Lower leg skin (tissue), 4 donors: ENCODE results near the gene SERPINA6. TPM values are rescaled to one million over a fixed set of nuclear protein-coding genes. Genes with fewer than 3 reads are reported as not detected.

Source experiments
- DNase-seq, 2 donors: peaks; one replicate each; pipeline ENCODE4 v3.0.0-alpha.2; 2019; ENCODE audit warnings: low spot score in 2 of 2
- H3K4me3 ChIP-seq: fragments of 200-600 bp; sonication (generic); 2 replicates; pipeline ENCODE4 v1.5.1; 2017; ENCODE audit warnings: mild to moderate bottlenecking, low read depth; ENCODE audit not compliant: poor library complexity, severe bottlenecking
- CTCF ChIP-seq, 3 donors: fragments of 450-650 bp; IDR thresholded peaks; one replicate each; pipeline ENCODE4 v1.5.1; 2016; ENCODE audit warnings: antibody characterized with exemption in 3 of 3, mild to moderate bottlenecking in 3 of 3, moderate library complexity in 2 of 3
- POLR2A ChIP-seq, 2 donors: fragments of 450-650 bp; IDR thresholded peaks; one replicate each; pipeline ENCODE4 v1.6.1; 2016 to 2017; ENCODE audit warnings: antibody characterized with exemption in 2 of 2, mild to moderate bottlenecking in 1 of 2, moderate library complexity in 1 of 2
- WGBS, 2 donors: methylation state at CpG; one replicate each; pipeline ENCODE4 v1.1.5; 2018; 5-methylcytosine and 5-hydroxymethylcytosine counted together
- intact Hi-C: fragments of 100-400 bp; cut with DNase I; formaldehyde crosslinking; loops from one replicate; pipeline ENCODE4 v1.15.0; 2023; ENCODE audit warnings: low total_unique reads
- total RNA-seq, 4 donors: library from RNA; depleted of rRNA; stranded (reverse); fragments of >200 nt; gene quantifications; one replicate each; pipeline ENCODE4 v1.1.0, GENCODE V29; 2016

The SERPINA6 gene
- total RNA-seq, 4 donors from 2014 or later = not detected

DNA sequence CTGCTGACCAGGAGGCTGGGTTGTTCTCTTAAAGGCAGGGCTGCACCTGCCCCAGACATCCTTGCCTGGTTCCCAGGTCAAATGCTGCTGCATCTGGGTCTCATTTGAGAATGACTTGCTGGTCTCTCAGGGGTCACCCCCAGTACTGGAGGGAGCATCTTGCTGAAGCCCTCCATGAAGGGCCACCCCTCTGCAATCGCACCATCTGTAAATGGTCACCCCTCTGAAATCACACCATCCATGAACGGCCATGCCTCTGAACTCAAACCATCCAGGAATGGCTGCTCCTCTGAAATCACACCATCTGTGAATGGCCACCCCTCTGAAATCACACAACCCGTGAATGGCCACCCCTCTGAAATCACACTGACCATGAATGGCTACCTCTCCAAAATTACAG, 7.3 kb upstream of the SERPINA6 start:
- TF ChIP-seq POLR2A (IDR thresholded peaks at IDR 0.05) (no peak), CTCF (IDR thresholded peaks at IDR 0.05) (no peak)
- intact Hi-C loops = no loop called here
- 79 to 81% methylated on average over 3 of the region's 3 CpGs for WGBS, 2 donors
- DNase-seq = no peak
- no peak overlapping the region for H3K4me3 ChIP-seq

- no peak overlapping the region for H3K4me3 ChIP-seq
- TF ChIP-seq POLR2A (IDR thresholded peaks at IDR 0.05) (no peak), CTCF (IDR thresholded peaks at IDR 0.05) (no peak)
- intact Hi-C loops = no loop called here
- no peak for DNase-seq
- WGBS, 2 donors = 90 to 94% methylated on average over 4 of the region's 4 CpGs
Measured at GRCh38 chr14:94329857-94330256, 6.7 kb upstream of the SERPINA6 start.

- intact Hi-C loops = no loop called here
- DNase-seq = no peak
- no peak for TF ChIP-seq CTCF (IDR thresholded peaks at IDR 0.05)
- no peak for TF ChIP-seq POLR2A (IDR thresholded peaks at IDR 0.05)
- WGBS, 2 donors = 83 to 91% methylated on average over 2 of the region's 2 CpGs
- H3K4me3 ChIP-seq = no peak overlapping the region
Measured at GRCh38 chr14:94328196-94328595, 5.1 kb upstream of the SERPINA6 start.

DNA sequence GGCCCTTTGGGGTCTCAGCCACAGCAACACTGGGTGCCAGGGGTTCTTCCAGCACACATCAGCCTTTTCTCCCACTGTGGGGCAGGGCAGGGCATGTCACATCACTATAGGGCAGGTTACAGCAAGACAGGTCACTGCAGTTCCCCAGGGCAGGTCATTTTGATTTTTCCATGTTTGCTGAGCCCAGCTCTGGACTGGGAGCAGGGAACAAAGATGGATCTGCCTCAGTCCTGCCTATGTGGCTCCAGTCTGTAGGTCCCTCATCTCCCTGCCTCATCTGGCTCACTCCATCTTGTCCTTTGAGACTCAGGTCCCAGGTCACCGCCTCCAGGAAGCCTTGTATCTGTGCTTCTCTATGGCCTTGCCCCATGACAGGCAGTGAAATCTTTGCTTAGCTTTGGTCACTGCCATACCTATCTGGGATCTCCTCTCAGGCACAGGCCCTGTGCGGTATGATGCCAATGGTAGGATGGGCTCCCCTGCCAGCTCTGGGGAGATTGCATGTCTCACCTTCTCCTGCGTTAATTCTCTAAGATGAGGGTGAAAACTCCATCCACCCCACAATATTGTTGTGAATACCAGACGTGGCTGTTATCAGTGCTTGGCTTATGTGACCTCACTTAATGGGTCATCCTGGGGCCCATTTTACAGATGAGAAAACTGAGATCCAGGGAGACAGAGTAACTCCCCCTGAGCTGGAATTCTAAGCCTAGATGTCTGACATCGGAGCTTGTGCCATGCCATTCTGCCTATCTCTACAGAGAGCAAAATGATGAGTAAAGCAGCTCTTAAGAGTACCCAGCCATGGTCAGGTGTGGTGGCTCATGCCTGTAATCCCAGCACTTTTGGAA, 1.5 kb downstream of the SERPINA6 start:
- 86 to 92% methylated on average over 5 of the region's 5 CpGs for WGBS, 2 donors
- intact Hi-C loops = no loop called here
- no peak for DNase-seq
- H3K4me3 ChIP-seq = no peak overlapping the region
- TF ChIP-seq POLR2A (IDR thresholded peaks at IDR 0.05) = no peak

DNA sequence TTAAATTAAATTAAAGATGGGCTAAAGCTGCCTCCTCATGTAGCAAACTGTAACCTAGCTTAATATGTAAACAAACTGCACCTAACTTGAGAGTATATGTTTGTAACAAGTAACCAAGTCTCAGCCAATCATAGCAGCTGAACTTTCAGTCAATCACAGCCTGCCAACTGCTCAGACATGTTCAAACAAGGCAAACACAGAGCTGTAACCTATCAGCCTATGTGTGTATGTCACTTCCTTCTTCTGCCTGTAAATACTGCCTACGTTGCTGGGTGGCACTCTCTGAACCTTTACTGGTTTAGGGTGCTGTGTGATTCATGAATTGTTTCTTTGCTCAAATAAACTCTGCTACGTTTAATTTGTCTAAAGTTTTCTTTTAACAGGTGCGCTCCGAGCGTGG, 2.9 kb downstream of the SERPINA6 start:
- no peak overlapping the region for H3K4me3 ChIP-seq
- WGBS, 2 donors = 43 to 65% methylated on average over 5 of the region's 5 CpGs
- intact Hi-C loops = no loop called here
- no peak for DNase-seq
- no peak for TF ChIP-seq POLR2A (IDR thresholded peaks at IDR 0.05)
- TF ChIP-seq CTCF (IDR thresholded peaks at IDR 0.05) = no peak

- intact Hi-C loops = no loop called here
- DNase-seq = peak in 1 of 2 donors; percentile 75
- WGBS, 2 donors = 35% methylated on average over 4 of the region's 4 CpGs
- TF ChIP-seq CTCF (IDR thresholded peaks at IDR 0.05) = no peak
- TF ChIP-seq POLR2A (IDR thresholded peaks at IDR 0.05) = no peak
- H3K4me3 ChIP-seq = no peak overlapping the region
Measured at GRCh38 chr14:94317259-94317658, 5.9 kb downstream of the SERPINA6 start.
